ENCODE results near the gene TMEM218. TPM values are rescaled to one million over a fixed set of nuclear protein-coding genes. Genes with fewer than 3 reads are reported as not detected.
"Not testable (repeated sequence)": the region's sequence is repeated elsewhere in the genome, so short reads cannot be mapped to it uniquely, and the experiment has no call there.

Gene TMEM218
- total RNA-seq, 1 experiment from 2014 or later = 29.8 TPM

DNA sequence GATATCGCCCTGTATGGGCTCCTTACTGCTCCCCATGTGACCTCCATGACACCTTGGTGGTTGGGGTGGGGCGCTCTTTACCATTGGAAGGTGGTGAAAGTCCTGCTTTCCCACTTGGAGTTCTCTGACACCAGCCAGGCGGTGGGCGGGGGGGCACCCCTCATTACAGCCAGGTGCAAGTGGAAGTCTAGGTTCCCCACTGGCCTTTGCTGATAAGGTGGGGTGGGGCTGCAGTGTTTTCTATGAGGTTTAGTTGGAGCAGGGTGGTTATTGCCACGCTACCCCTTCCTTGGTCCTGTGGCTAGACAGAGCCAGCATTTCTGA lies 53.8 kb downstream of the TMEM218 start:
- DNase-seq (ENCODE audit: low read depth) = no peak

DNA sequence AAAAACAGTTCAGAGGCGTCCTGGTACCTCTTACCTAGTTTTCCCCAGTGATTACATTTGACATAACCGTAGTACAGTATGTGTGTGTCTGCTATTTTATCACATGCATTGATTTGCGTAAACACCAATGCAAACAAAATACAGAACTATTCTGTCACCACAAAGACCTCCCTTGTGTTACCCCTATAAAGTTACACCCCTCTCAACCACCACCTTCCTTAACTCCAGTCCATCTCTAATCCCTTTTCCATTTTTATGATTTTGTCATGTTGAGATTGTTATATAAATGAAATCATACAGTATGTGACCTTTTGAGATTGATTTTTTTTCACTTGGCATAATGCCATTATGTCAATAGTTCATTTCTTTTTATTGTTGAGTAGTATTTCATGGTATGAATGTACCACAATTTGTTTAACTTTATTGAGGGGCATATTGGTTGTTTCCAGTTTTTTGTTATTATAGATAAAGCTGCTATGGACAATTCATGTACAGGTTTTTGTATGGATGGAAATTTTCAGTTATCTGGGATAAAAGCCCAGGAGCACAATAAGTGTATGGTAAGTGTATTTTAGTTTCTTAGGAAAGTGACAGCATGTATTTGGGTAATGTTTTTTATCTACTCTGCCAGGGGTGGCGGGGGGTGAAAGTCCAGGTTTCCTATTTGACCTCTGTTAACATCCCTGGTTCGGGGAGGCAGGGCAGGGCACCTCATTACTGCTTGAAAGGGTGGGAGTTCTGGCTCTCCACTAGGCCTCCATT lies 54.3 kb downstream of the TMEM218 start:
- DNase-seq (ENCODE audit: low read depth) = no peak

DNA sequence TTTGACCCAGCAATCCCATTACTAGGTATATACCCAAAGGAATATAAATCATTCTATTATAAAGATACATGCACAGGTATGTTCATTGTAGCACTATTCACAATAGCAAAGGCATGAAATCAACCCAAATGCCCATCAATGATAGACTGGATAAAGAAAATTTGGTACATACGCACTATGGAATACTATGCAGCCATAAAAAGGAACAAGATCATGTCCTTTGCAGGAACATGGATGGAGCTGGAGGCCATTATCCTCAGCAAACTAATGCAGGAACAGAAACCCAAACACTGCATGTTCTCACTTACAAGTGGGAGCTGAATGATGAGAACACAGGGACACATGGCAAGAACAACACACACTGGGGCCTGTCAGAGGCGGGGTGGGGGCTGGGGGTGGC lies 55.3 kb downstream of the TMEM218 start:
- DNase-seq (ENCODE audit: low read depth) = not testable (repeated sequence)

DNA sequence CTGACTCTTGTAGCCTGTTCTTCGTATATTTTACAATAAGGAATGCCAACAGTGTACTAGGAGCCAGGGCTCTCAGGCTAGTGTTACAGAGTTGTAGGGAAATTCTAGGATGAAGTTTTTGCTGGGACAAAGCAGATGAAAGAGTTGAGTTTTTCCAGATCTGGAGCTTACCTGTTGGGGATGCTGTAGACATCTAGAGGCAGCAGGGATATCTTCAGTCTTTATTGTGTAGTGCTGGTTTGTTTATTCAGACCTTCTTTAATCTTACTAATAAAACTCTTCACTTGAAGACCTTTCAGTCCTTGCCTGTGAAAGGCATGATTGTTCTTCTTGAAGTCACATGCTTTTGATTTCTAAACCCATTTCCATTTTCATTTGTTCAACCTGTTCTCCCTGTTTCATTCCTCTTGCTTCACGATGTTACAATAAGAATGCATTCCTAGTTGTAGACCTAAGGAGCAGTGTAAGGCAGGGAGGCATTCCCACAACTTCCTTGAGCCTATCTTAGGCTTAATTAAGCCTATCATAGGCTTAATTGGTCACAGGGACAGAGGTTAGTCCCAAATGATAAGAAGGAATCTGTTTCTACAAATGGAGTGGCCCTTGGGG lies 56.2 kb downstream of the TMEM218 start:
- no peak for DNase-seq (ENCODE audit: low read depth)

DNA sequence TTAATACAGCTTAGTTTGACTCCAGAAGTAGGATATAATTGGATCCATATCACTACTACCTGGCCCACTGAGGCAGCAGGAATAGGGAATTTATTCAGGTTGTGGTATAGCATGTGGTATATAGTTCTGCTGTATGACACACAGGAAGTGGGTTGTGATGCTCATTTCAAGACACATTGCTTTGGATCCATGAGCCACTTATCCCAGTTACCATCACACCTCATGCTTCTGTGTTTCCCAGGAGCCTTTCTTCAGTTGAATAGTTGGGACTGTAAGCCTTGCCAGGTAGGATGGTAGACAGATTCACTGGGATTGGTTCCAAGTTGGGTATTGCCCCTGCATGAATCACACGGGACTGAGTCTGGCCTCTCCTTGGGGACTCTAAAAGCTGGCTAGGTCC lies 58.3 kb downstream of the TMEM218 start:
- DNase-seq (ENCODE audit: low read depth) = peak; percentile 74

DNA sequence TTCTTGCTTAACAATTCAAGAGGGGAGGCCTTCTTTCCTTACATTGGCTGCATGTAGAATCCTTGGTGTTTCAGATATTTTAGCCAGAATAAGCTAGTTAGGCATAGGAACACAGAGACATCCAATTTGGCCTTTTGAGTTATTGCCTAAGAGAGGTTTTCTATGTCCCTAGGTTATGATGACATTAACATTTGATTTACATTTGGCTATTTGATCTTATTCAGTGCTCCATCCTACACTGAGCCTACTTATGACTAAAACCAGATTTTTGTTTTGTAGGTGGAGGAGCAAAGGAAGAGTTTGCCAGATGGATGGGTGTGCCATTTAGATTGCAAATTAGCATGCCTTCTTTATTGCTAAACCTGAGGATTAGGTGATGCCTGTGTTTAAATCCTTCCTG lies 59.4 kb downstream of the TMEM218 start:
- no peak for DNase-seq (ENCODE audit: low read depth)

DNA sequence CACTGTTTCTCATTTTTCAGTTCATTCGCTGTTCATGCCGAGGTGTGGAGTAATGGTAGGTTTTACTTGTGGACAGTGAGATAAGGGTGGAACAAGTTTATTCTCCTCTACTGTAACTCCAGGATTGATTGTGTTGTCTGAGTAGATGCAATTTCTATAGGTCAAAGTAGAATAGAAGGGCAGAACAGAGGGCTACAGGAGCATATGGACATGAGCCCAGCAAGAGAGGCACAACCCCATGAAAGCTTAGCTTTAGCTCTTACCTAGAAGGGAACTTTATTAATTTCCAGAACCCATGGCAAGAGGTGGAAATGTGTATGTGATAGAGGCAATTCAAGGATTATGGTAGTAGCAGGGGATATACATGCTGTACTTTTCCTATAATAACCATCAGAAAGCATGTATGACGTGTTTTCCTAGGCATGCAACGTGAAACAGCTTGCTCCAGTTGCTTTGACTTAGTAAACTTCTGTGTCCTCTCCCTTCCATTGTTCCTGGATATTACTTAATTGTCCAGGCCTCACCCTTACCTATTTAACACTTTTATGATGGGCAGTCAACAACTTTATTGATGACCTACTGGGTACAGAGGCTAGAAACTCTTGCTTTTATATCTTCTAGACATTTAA lies 62.1 kb downstream of the TMEM218 start:
- DNase-seq (ENCODE audit: low read depth) = no peak

Other genes with a start within 250 kb of the TMEM218 start
- gene ROBO3, start 246.2 kb downstream of the TMEM218 start, total RNA-seq (2014; rRNA removed; shearing (Covaris generic)) = 20.5 and 24.5 TPM in 2 replicates
- gene ROBO4, start 213.8 kb downstream of the TMEM218 start, total RNA-seq (2014; rRNA removed; shearing (Covaris generic)) = 21.1 and 25.0 TPM in 2 replicates
- 0.05 TPM in 1 of 2 replicates, not detected in the other for gene HEPN1, start 192.4 kb downstream of the TMEM218 start, total RNA-seq (2014; rRNA removed; shearing (Covaris generic))
- gene HEPACAM, start 175.6 kb downstream of the TMEM218 start, total RNA-seq (2014; rRNA removed; shearing (Covaris generic)) = 0.29 TPM in 1 of 2 replicates, not detected in the other
- gene CCDC15, start 157.4 kb downstream of the TMEM218 start, total RNA-seq (2014; rRNA removed; shearing (Covaris generic)) = 7.4 and 8.1 TPM in 2 replicates
- 9.9 and 10.1 TPM in 2 replicates for gene SLC37A2, start 48.3 kb downstream of the TMEM218 start, total RNA-seq (2014; rRNA removed; shearing (Covaris generic))
- 0.10 TPM in 1 of 2 replicates, not detected in the other for gene PKNOX2, start 53.1 kb upstream of the TMEM218 start, total RNA-seq (2014; rRNA removed; shearing (Covaris generic))